SIG-M5 treated with dmso at 0.1 percent for 504 hours (cell line): ENCODE results near the gene ERGIC1.

ENCODE experiments used
- DNase-seq: peaks from one replicate; lab custom pipeline; 2025; ENCODE audit not compliant: unreplicated experiment; lab: John Stamatoyannopoulos, UW

ERGIC1 gene

GRCh38 chr5:172827841-172828240 is 6.2 kb upstream of the ERGIC1 start:
- DNase-seq, result no peak

- no peak for DNase-seq
Measured at GRCh38 chr5:172828911-172829431, 5.1 kb upstream of the ERGIC1 start.

- DNase-seq, result no peak
Measured at GRCh38 chr5:172830275-172830799, 3.7 kb upstream of the ERGIC1 start.

GRCh38 chr5:172830876-172831662 is 3.0 kb upstream of the ERGIC1 start:
- DNase-seq, result no peak

GRCh38 chr5:172832383-172833315 is 1.4 kb upstream of the ERGIC1 start:
- DNase-seq, result no peak

- DNase-seq, result no peak
Measured at GRCh38 chr5:172833372-172833685, 722 bp upstream of the ERGIC1 start.

DNA sequence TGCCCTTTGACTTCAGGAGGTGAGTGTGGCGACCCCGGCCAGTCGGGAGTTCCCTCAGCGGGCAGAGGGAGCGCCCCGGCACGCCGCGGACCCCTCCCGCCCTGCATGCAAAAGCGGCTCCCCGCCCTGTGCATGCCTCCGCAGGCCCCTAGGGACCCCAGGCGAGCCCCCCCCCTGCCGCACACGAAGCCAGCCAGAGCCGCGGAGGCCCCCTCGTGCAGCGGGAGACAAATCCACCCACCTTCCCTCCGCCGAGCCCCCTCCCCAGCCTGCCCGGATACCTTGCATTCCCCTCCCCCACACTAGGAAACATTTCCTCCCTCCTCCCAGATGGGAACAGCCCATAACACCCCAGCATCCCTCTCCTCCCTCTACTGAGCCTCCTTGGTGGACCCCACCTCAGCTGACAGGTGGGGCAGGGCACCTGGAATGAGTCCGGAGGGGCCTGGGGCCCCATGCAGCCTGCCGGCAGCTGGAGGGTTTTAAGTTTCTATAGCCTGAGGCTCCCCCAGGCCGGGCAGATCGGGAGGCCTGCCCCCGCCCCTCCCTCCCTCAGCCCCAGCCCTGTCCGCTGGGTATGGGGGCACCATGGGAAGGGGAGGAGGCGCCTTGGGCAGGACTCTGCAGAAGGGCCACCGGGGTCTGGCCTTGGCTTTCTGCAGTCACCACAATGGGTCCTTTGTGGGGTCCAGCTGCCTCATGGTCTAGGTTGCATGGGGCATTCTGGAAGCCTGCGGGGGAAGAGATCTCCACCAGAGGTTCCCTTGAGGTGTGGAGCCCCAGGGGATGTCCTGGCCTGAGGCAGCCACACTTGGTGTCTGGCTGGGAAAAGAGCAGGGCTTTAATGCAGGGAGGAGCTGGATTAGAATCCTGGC is 601 bp downstream of the ERGIC1 start:
- DNase-seq, result no peak

GRCh38 chr5:172835290-172835993 is 1.4 kb downstream of the ERGIC1 start:
- no peak for DNase-seq

DNA sequence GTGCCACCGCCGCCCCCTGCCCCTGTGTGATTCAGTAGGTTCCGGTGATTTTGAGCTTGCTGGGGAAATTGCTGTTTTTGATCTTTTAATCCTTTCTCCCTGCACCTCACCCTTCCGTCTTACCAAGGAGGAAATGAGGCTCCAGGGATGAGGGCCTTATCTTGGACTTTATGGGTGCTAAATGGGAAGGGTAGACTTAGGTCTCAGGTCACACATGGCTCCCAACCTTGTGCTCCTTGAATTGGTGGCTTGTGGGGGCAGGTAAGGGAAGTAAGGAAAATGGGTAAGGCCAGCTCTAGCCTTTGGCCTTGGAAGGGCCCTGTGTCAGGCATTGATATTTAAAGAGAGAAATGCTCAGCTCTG is 1.9 kb downstream of the ERGIC1 start:
- no peak for DNase-seq

DNA sequence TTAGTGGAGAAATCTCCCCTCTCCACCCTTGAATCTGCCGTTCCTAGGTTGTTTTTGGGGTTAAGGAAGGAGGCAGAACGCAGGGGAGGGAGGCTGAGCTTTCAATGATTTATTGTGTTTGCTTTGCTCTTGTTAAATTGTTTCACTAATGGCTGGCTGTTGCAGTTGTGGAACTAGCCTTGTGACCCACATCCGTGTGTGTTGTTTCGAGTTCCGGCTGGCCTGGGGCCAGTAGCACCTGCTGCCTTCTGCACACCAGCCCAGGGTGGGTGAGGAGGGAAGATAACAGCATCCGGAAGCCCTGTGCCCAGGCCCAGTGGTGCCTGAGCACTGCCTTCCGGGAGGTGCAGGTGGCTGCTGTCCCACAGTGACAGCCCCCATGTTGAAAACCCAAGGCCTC is 3.6 kb downstream of the ERGIC1 start:
- DNase-seq, result peak; percentile 16

GRCh38 chr5:172838151-172838875 is 4.3 kb downstream of the ERGIC1 start:
- DNase-seq, result no peak

GRCh38 chr5:172839669-172840431 is 5.8 kb downstream of the ERGIC1 start:
- no peak for DNase-seq

DNA sequence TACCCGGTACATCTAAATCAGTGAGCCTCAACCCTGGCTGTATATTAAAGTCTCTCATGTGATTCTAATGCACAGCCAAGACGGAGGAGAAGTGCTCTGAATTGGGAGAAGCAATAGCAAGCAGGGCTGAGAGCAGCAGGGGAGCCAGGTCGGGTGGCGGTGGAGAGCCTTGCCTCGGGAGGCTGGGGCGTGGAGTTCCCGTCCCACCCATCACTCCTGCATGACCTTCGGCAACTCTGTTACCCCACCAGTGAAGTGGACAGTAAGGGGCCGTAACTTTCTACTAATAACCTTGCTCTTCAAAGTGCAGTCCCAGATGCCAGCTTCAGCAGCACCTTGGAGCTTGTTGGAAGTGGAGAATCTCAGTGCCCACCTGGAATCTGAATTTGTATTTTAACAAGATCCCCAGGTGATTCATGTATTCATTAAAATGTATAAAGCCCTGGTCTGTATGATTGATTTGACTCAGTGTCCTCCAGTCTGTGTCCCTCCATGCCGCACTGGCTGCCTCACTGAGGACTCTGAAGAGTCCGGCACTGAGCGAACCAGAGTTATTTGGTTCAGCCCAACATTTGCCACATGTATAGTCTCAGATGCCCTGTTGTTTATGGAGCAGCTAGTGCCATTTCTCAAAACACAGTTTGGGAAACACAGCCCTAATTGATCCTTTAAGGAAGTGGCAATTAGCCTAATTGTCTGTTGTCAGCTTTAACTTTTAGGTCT is 6.5 kb downstream of the ERGIC1 start:
- no peak for DNase-seq

DNA sequence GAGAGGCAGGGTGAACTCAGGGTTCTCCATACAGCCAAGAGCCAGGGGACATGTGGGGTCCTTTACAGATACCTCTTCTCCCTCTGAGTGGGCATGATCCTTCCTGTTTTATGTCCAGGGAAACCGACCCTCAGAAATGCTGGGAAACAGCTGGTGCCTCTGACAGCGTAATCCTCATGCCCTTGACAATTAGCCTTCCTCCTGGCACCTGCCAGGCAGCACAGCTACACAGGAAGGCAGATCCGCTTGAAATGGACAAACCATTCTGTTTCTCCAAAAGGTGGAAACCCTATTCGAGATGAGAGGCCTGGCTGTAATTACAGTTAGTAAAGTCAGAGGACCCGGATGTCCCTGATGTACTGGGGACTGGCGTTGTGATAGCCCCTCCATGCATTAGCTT is 7.2 kb downstream of the ERGIC1 start:
- no peak for DNase-seq

GRCh38 chr5:172843825-172844576 is 9.9 kb downstream of the ERGIC1 start:
- no peak for DNase-seq

- DNase-seq, result no peak
Measured at GRCh38 chr5:172844577-172844838, 10.5 kb downstream of the ERGIC1 start.

- no peak for DNase-seq
Measured at GRCh38 chr5:172845154-172845553, 11.1 kb downstream of the ERGIC1 start.

DNA sequence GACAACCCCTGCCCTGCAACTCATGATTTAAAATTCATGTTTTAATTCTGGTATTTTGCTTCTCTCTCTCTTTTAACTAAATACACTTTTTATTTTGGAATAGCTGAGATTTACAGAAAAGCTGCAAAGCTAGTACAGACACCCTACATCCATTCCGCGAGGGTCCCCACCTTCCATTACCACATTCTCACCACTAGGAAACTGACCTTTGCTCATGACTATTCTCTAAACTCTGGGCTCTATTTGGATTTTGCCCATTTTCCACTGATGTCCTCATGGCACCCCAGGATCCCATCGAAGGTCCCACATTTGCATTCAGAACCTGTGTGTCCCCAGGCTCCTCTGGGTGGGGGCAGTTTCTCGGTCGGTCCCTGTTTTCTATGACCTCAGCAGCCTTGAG is 11.5 kb downstream of the ERGIC1 start:
- no peak for DNase-seq
